Measurements from ENCODE around the gene SPACA6.

SPACA6 gene

DNA sequence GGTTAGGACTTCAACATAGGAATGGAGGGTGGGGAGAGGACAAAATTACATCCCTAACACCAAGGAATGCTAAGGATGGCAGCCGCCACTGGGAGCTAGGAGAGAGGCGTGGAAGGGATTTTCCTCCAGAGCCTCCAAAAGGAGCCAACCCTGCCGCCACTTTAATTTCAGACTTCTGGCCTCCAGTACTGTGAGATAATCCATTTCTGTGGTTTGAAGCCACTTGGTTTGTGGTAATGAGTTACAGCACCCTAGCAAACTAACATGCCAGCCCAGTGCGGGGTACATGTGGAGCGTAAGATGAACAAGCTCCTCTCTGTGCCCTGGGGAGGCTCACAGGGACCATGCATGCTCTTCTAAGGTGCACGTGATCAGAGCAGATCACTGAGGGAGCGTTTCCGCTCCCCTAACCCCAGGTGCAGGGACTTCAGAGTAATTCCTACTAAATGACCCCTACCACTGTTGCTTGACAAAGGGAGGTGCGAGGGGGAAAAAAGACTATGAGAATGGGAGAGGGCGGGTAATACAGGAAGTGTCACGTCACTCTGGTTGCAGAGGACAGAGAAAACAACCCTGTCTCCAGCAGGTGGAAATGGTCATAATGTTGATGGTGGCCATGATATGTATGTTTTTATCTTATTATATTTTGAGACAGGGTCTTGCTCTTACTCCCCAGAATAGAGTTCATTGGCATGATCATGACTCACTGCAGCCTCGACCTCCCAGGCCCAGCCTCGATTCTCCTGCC, 46.5 kb downstream of the SPACA6 start:
- DNase-seq: no peak

DNA sequence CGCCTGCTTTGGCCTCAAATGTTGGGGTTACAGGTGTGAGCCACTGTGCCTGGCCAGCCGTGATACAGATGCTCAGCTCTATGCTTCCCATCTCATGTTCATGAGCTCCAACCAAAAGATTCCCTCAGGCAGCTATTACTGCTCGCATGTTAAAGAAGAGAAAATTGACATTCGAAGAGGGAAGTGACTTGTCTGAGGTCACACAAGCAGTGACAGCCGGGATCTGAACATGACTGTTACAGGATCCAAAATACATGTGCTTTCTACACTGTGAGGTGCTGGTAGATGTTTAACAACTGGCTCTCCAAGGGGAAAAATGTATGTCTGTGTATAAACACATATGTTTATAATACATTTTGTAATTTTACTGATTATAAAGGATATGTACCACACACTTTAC, 47.2 kb downstream of the SPACA6 start:
- no peak for DNase-seq

DNA sequence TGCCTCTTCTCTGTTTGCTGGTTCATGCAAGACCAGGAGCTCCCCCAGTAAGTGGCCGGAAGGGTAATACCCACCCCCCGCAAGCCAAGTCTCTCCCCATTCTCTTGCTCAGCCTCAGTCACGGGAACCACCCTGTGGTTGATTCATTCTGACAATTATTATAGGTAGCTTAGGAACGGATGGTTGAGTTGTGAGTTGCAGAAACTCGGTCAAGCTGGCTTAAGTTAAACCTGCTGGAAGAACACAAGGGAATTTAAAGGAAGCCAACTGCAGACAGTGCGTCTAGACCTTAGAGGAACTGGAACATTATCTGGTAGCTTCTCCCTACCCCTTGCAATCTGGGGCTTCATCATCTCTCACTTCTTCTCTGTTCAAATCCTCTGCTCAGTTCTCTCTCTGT, 49.7 kb downstream of the SPACA6 start:
- no peak for DNase-seq

DNA sequence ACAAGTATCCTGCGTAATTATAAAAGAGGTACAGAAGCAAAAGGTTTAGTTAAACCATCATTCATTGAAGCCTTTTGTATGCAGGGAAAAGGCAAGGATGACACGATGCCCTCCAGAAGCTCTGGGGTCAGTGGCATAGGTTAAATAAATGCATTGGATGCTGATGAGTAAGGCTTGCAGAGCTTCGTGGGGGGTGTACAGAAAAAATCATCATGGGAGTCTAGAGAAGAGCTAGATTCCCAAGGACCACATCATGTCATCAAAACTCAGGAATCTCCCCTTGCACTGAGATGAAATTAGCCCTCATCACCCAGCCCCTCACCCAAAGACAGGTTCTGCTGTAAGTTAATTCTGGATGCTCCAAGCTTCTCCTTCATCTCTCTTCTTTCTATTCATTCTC, 50.3 kb downstream of the SPACA6 start:
- DNase-seq: no peak

DNA sequence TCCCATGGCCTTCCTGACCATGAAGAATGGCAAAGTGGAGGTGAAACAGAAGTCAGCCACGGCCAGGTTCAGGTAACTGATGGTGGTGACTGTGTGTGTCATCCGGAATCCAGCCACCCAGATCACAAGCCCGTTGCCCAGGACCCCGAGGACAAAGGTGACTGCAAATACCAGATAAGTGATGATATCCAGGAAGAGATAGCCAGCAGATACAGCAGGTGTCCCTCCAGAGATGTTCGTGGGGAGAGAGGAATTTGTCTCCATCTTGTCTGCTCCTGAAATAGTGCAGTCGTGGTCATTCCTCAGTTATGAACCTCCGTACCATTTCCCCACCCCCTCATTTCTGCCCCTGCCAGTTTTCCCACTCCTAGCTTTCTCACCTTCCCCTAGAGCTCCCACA, 53.6 kb downstream of the SPACA6 start:
- no peak for DNase-seq

DNA sequence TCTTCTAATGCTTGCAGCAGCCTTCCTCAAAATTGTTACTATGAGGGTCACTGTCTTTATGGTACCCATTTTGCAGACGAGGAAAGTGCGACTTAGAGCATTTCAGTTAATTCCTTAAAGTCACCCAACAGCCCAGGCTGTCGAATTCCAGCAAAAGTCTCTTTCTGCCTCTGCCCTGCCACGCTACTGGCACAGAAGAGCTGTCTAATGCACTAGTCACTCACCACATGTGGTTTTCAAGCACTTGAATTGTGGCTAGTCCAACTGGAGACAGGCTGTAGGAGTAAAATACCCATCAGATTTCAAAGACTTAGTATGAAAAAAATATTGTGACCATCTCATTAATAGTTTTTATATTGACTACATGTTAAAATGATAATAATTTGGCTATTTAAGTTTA, 56.8 kb downstream of the SPACA6 start:
- DNase-seq: no peak

DNA sequence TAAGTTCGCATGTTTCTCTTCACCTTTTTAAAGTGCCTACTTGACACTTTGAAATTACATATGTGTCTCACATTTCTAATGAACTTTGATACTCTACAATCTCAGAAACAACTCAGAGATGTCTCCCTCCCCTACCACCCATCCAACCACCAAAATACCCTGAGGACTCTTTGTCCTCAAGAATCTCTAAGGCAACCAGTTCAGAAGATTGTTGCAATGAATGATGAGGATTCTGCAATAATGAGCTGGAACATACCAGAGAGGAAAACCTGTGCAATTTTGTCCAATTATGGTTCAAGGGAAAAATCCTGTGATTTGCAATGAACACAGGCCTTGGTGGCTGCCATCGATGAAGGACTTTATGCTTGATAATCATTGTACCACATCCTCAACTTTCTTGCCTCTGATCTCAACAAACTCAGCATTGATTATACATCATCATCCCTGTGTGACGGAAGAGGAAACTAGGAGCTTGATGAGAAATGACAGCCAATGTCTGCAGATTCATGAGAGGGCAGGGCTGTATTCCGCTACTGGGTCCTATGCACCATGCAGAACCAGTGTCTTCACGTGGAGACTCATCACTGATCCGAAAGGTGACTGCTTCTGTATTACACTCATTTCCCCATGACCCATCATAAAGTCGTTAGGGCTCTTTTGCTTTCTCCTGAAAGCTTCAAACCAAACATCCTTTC, 57.4 kb downstream of the SPACA6 start:
- DNase-seq: no peak

DNA sequence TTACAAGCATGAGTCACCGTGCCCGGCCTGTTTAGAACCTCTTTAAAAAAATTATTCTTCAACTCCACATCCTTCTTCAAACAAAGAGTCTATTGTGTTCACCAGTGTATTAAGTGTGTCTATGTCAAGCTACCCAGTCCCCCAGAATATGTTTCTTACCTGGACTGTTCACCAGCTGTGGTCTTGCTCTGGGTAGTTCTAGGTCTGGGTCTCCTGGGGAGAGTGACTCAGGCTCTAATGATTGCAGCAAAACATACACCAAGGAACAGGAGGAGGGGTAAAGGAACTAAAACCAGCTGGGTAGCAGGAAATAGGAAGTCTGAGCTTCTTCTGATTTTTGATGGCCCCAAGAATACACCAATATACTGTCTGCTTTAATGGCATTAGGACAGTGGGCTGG, 58.5 kb downstream of the SPACA6 start, which contains the start of gene FPR1:
TSS of gene FPR1 (minus strand) at position 224 of the 400 bp plus-strand sequence. CDS start 4,884 bp downstream, outside the sequence.
- no peak for DNase-seq

DNA sequence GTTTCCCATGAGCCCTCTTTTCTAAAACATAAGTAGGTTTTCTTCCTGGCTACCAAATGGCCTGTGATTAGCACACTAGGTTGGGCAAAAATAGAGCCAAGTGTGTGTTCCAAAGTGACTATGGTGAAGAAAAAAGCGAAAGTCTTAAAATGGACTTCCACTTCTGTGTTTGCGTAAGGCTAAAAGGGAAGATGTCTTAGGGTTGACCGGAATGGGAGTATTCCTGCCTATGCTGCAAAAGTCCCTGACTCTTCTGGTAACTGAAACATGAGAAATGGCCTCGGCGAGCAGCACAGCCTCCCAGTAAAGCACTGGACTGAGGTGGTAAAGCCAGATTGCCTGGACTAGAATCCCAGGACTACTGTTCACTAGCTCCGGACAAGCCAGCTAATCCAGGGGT, 61.0 kb downstream of the SPACA6 start:
- DNase-seq: no peak

DNA sequence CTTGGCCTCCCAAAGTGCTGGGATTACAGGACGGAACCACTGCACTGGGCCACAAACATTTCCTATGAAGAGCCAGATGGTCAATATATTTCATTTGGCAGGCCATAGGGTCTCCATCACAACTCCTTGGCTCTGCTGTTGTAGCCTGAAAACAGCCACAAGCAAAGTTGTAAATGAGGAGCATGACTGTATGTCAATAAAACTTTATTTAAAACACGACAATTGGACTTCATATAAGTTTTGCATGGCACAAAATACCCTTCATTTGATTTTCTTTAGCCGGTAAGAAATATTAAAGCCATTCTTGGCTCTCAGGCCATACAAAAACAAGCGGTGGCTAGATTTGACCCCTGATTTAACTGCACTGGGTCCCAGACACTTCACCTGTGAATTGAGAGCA, 61.6 kb downstream of the SPACA6 start:
- DNase-seq: no peak

All from CD4-positive, alpha-beta T cell treated with Interleukin-17A for 4 hours (primary cell).